ENCODE measurements around the gene DPPA3.
"Not testable (repeated sequence)": the region's sequence is repeated elsewhere in the genome, so short reads cannot be mapped to it uniquely, and the experiment has no call there.

The DPPA3 gene

GRCh38 chr12:7731486-7731885 is 20.3 kb downstream of the DPPA3 start:
- no peak for DNase-seq

- DNase-seq, result no peak
Observed at GRCh38 chr12:7732993-7733392, 21.8 kb downstream of the DPPA3 start.

DNA sequence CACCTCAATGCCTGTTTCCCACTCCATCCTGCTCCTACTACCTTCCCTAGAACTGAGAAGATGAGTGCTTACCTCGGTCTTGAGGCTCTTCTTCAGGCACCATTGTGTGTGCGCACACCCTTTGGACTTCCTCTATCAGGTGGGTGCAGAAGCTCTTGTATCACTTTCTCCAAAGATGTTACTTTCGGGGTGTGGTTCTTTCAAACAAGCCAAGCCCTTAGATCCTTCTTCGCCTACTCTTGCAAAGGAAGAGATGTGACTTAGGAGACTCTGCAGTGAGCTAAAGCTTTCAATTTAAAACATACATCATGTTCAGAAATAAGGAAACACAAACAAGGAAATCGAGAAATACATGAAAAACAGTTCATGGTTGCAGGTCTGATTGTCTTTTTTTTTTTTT is 36.0 kb downstream of the DPPA3 start, which contains the start of gene CLEC4C:
Gene CLEC4C (minus strand): TSS at position 130 of the 400 bp plus-strand sequence. CDS start 27 bp downstream, at position 103.
- peak in 1 of 2 experiments; percentile 7 for DNase-seq

- no peak for DNase-seq
Observed at GRCh38 chr12:7748852-7749251, 37.6 kb downstream of the DPPA3 start.

- no peak for DNase-seq
Observed at GRCh38 chr12:7749442-7749841, 38.2 kb downstream of the DPPA3 start.

DNA sequence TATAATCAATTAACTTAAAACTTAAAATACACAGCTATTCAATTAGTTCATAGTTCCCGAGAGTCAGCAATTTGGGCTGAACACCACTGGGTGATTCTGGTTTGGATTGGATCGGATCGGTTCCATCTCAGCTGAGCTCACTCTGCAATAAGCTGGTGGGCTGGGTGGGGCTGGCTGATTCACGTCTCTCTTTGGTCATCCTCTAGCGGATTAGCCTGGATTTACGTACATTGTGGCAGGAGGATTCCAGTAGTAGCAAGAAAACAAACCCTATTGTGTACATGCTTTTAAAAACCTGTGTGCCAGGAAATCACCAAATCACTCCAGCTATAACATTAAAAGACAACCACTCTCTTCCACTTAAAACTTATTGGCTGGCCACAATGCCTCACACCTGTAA is 39.1 kb downstream of the DPPA3 start:
- DNase-seq, result no peak

DNA sequence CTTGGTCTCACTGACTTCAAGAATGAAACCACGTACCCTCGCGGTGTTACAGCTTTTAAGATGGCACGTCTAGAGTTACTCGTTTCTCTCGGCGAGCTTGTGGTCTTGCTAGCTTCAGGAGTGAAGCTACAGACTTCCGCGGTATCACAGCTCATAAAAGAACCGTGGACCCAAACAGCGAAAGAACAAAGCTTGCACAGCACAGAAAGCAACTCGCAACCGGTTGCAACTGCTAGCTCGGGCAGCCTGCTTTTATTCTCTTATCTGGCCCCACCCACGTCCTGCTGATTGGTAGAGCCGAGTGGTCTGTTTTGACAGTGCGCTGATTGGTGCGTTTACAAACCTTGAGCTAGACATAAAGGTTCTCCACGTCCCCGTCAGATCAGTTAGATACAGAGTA is 40.2 kb downstream of the DPPA3 start:
- DNase-seq, result no peak

DNA sequence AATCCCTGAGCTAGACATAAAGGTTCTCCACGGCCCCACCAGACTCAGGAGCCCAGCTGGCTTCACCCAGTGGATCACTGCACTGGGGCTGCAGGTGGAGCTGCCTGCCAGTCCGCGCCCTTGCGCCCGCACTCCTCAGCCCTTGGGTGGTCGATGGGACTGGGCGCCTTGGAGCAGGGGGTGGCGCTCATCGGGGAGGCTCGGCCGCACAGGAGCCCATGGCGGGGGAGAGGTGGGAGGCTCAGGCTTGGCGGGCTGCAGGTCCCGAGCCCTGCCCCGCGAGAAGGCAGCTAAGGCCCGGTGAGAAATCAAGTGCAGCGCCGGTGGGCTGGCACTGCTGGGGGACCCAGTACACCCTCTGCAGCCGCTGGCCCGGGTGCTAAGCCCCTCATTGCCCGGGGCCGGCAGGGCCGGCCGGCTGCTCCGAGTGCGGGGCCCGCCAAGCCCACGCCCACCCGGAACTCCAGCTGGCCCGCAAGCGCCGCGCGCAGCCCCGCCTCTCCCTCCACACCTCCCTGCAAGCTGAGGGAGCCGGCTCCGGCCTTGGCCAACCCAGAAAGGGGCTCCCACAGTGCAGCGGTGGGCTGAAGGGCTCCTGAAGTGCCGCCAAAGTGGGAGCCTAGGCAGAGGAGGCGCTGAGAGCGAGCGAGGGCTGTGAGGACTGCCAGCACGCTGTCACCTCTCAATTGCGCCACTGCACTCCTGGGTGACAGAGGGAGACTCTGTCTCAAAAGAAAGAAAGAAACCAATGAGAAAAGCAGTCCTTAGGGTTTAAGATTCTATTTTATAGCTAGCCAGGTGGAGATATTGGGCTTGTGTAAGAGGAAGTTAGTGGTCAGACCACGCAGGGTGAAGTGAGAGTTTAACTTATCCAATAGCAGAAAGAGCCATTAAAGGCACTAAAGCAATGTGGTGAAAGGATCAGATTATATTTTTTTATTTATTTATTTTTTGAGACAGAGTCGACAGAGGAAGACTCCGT is 41.0 kb downstream of the DPPA3 start:
- peak; percentile 31 to 45 for DNase-seq

GRCh38 chr12:7755668-7756067 is 44.4 kb downstream of the DPPA3 start:
- not testable (repeated sequence) for DNase-seq

DNA sequence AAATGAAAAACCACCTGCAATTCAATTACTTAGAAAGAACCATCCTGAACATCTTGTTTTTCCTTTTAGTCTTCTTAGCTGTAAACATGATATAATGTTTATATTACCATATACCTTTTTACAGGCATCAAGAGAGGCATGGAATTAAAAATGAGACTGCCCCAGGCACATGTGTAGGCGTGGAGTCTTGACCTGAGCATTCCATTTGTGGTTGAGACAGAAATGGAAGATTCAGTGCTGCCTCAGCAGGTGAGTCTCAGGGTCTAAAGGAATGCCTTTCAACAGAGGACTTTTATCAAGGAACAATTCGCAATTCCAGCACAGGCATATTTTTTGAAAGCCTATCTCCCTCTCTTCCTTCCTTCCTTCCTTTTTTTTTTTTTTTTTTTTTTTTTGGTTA is 45.8 kb downstream of the DPPA3 start:
- no peak for DNase-seq

DNA sequence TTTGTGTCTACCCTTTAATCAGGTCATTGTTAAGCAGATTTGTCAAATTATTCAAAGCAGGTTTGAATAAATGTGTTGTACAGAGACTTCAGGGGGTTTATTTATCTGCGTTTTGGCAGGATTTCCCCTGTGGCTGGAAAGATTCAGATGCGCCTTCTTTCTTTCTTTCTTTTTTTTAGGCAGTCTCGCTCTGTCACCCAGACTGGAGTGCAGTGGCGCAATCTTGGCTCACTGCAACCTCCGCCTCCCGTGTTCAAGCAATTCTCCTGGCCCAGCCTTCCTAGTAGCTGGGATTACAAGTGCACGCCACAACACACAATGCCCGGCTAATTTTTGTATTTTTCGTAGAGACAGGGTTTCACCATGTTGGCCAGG is 47.5 kb downstream of the DPPA3 start:
- DNase-seq, result no peak

All from AML-193 (cell line).